Sigmoid colon (tissue), 4 donors: ENCODE results near the gene CHST7.

Experiments
- EP300 ChIP-seq, 4 donors: sonication (generic); formaldehyde crosslinking; IDR thresholded peaks; one replicate each; pipeline ENCODE4 v1.6.1; 2017; ENCODE audit warnings: antibody characterized with exemption in 4 of 4
- POLR2A ChIP-seq, 2 donors: fragments of 450-650 bp; IDR thresholded peaks; one replicate each; pipeline ENCODE4 v1.6.1; 2016; ENCODE audit warnings: antibody characterized with exemption in 2 of 2, mild to moderate bottlenecking in 2 of 2, moderate library complexity in 2 of 2
- POLR2AphosphoS5 ChIP-seq, 4 donors: sonication (generic); formaldehyde crosslinking; IDR thresholded peaks; one replicate each; pipeline ENCODE4 v1.6.1; 2017; ENCODE audit warnings: antibody characterized with exemption in 4 of 4
- TF ChIP-seq, protein P1 (sequence below), 4 experiments: fragments of 450-650 bp in 3 of 4; fragments of 200-600 bp in 1 of 4; IDR thresholded peaks; one replicate each; pipeline ENCODE4 v1.5.1; 2016 to 2019; ENCODE audit warnings: antibody characterized with exemption in 4 of 4, mild to moderate bottlenecking in 3 of 4, moderate library complexity in 2 of 4

GRCh38 chrX:46642145-46642544 is 68.6 kb downstream of the CHST7 start:
- TF ChIP-seq EP300 (IDR thresholded peaks at IDR 0.05) (no peak), POLR2AphosphoS5 (IDR thresholded peaks at IDR 0.05) (no peak), POLR2A (IDR thresholded peaks at IDR 0.05) (no peak)
- TF ChIP-seq, protein P1, sequence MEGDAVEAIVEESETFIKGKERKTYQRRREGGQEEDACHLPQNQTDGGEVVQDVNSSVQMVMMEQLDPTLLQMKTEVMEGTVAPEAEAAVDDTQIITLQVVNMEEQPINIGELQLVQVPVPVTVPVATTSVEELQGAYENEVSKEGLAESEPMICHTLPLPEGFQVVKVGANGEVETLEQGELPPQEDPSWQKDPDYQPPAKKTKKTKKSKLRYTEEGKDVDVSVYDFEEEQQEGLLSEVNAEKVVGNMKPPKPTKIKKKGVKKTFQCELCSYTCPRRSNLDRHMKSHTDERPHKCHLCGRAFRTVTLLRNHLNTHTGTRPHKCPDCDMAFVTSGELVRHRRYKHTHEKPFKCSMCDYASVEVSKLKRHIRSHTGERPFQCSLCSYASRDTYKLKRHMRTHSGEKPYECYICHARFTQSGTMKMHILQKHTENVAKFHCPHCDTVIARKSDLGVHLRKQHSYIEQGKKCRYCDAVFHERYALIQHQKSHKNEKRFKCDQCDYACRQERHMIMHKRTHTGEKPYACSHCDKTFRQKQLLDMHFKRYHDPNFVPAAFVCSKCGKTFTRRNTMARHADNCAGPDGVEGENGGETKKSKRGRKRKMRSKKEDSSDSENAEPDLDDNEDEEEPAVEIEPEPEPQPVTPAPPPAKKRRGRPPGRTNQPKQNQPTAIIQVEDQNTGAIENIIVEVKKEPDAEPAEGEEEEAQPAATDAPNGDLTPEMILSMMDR (IDR thresholded peaks at IDR 0.05), result peak in 2 of 4 experiments; percentile 11 to 25
